HG03565 (cell line): Measurements from ENCODE around the gene PDE6C.
"Not testable (repeated sequence)": the region's sequence is repeated elsewhere in the genome, so short reads cannot be mapped to it uniquely, and the experiment has no call there.

Experiments used
- ATAC-seq: cut with Tn5 transposase; IDR thresholded peaks from one replicate; pipeline ENCODE4 v1.9.1; 2021; ENCODE audit warnings: mild to moderate bottlenecking, moderate library complexity; ENCODE audit not compliant: unreplicated experiment

PDE6C gene

DNA sequence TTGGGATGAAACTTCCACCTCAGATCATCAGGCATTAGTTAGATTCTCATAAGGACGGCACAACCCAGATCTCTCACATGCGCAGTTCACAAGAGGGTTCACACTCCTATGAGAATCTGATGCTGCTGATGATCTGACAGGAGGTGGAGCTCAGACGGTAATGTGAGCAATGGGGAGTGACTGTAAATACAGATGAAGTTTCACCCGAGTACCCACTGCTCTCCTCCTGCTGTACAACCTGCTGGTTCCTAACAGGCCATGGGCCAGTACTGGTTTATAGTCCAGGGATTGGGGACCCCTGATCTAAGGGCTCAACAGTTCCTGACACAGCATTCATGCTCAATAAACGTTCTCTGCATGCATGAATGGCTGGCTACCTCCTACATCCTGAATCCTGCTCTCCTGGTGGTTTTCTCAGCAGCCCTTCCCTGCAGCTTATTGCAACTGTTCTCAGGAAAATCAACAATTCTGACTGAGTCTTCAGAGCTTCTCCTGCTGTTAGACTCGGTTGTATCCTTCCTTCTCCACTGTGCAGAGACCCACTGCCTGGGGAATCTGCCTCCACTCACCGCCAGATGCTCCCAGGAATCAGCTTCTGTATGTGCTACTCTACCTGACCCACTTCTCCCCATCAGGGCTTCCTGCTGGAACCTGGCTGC lies 17.4 kb downstream of the PDE6C start:
- ATAC-seq: no peak

DNA sequence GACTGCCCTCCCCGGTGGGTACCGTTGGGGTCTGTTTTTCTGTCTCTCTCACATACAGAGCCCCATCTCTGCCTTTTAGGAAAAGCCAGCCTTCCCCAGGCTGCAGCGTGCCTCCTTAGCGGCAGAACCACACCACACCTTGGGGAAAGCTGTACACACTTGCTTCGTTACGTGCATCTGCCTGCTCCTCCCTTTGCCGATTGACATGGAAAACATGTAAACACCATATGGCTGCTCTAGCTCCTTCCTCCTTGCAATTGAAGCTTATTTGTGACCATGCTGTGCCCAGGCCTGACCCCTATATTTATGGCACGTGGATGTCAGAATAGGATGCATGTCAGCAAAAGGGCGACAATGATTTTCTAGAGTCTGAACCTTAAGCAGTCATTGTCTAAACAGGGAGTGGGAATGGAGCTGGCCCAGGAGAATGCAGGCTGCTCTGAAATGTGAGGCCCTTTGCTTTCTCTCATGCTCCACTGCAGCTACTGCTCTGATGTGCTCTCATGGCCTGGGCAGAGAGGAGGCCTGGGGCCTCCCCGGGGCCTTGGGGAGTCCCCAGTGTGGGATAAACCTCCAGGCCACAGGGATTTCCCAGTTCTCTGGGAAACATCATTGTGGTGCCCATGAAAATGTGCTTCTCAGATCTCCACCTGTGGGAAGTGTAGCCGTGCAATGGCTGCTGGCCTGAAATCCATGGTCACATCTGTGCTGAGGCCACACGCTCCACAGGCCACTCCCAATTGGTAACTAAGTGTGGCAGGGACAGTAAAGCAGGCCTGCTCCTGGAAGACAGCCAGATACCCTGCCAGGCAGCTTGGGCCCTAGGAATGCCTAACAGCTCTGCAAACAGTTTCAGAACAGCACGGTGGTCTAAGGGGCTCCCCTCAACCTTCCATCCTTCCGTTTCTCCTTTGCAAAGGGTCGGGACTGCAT lies 18.6 kb downstream of the PDE6C start:
- ATAC-seq: no peak

DNA sequence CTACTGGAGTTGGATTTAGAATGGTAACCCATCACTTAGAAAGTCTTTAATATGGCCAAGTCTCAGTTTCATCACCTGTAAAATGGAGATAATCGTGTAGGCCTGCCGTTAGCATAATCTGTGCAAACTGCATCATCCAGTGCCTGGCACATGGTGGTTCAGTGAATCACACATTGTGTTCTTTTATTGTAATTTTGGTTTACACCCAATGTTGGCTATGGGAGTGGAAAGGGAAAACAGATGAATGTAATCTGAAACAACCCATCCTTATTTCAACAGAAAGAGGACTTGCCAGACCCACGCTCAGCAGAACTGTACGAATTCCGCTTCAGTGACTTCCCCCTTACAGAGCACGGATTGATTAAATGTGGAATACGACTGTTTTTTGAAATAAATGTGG lies 27.5 kb downstream of the PDE6C start:
- ATAC-seq: no peak

DNA sequence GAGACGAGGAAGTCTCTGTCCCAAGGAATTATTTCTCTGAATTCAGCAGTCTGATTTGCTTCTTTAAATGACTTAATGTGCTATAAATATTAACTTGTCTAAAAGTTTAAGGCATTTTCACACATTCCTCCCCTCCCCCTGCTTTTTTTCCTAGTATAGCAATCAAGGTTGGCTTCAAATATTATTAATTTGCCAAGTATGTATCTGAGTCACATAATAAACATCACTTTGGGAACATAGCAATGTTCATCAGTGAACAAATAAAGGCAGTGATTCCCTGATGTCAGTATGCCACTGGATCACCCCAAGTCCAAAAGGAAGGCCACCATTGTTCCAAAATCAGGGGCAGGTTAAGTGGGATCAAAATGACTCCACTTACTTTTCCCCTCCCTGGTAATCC lies 40.5 kb downstream of the PDE6C start:
- ATAC-seq: no peak

DNA sequence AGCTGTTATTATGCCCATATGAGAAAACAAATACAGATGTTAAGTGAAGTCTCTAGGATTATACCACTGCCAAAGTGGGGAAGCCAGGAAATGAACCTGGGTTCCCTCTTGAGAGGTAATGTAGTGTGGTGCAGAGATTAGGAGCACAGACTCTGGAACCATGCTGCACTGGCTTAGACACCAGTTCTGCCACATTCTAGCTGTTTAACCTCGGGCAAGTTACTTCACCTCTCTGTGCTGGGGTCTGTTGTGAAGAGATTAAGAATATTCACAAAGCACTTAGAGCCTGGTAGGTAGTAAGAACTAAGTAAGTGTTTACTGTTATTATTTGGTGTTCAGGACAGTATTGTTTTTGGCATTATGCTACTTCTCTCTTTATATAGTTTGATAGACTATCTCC lies 41.9 kb downstream of the PDE6C start:
- ATAC-seq: no peak

DNA sequence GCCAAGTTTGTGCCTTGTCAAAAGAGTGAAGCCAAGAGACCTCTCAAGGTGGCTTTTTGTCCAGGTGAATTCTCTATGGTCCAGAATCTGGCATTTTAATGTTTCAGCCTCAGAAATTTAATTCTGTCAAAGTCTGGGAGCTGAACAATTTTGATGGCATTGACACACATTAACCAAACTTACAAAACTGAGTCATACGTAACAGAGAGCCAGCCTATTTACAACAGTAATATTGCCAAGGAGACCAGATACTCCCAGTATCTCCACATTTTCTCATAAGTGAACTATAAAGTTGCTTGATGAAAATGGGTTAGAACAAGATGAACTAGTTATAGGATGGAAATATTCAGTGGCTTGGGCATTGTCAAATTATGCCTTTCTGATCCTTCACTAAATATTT lies 43.8 kb downstream of the PDE6C start:
- ATAC-seq: no peak

DNA sequence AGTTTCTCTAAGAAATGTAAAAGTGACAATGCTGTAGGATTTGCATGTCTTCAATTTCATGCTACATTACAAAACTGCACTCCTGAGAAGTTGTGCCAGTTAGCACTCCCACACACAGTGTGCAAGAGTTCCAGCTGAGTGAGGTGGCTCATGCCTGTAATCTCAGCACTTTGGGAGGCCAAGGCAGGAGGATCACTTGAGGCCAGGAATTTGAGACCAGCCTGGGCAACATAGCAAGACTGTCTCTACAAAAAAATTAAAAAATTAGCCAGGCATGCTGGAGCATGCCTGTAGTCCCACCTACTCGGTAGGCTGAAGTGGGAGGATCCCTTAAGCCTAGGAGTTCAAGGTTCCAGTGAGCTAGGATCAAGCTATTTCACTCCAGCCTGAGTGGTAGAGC lies 45.4 kb downstream of the PDE6C start:
- ATAC-seq: no peak

DNA sequence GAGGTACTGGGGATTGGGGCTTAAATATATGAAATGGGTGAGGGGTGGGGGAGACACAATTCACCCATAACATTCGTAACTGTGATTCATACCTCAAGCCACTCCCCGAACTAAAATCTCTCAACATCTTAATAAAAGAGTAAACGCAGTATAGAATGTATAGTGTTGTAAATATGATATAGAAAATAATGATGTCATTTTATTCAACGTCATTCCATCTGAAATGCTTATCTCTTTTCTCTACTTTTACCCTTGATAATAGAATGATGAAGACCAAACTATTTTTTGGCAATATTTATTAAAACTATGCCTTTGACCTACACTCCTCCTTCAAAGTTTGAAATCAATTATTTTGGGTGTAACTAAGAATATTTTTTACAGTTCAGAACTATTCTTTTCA lies 53.7 kb downstream of the PDE6C start:
- no peak for ATAC-seq

DNA sequence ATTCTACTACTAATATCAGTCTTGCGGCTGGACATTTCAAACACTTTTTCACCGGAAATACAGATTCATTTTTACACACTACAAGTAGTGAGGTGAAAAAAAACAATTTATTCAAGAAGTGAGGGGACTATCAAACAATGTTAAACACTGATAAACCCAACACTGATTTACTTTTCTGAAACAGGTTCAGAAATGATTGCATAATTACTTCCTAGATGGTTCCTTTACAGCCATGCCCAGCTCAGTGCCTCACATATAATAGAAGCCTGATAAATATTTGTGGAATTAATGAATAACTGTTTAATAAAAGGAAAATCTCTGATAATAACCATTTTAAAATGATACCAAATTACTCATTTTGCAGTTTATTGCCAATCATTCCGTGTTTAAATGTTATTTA lies 55.5 kb downstream of the PDE6C start:
- ATAC-seq: no peak

DNA sequence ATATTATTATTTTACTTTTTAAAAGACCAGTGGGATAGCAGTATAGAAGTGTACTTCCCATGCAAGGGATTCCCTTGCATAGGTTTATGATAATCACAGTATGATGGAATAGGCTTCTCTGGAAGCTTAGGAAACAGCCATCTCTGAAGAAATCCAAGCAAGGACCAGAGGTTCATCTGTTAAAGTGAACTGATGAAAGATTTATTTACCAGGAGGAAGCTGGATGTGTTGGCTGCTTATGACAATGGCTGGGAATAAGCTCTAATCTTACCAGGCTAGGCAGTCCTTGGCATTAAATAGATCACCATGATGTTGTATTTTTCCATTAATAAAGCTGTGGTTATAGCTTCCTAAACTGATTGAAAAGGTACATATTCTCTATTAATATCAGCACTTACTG lies 58.0 kb downstream of the PDE6C start:
- no peak for ATAC-seq

DNA sequence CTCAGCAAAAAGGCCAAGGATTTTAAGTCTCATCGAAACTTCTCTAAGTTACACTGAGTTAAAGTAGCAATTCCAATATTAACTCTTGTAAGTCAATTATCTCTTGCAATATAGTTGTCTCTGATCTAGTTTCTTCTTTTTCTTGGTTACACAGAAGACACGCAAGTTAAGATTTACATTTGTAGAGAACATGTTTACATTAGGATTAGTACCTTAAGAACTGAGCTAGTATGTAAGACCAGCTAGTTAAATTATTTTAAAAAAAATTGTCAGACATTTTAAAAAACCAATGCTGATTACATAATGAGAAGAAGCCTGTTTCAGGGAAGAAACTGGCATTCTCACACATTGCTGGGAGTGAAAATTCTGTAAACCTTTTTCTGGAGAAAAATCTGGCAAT lies 58.7 kb downstream of the PDE6C start:
- ATAC-seq: no peak

DNA sequence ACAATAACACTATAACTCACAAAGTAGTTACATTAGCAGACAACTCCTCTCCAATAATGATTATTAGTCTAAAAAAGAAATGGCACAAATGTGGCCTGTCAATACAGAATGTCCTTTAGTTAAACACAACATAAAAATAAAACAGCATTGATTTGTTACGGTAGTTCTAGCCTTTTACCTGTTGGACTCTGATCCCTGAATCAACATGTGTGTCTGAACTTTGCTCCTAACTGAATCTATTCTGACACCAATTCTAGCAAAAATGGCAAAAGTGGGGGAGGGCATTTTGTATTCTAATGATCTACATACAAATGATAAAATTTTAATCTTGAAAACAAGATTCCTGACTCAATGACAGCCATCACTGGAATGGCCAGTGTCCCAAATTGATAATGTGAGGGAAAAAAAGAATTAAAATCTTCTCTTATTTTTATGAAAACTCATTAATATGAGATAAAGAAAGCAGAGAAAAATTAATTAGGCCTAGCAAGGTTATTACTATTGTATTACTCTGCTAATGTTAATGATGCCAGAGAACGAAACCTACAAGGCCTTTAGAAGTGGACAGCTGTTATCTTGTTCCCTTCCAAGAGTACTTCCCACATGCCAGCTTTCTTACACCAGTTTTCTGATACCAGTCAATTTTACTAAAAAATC lies 59.8 kb downstream of the PDE6C start:
- ATAC-seq: no peak

DNA sequence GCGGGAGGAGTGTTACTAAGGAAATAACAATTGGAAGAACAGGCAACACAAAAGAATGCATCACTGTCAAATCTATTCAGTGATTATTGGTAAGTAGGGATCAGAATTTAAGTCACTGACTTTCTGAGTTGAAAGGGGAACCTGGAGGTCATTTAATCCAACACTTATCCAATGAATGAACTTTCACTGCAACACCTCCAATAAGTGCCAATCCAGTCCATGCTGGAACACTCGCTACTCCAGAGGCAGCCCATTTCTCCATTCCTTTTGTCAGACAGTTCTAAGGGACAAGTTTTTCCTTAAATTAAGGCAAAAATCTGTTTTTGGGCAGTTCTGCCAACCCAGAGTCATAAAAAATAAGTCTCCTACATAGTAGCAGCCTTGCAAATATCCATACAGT lies 60.6 kb downstream of the PDE6C start:
- no peak for ATAC-seq

DNA sequence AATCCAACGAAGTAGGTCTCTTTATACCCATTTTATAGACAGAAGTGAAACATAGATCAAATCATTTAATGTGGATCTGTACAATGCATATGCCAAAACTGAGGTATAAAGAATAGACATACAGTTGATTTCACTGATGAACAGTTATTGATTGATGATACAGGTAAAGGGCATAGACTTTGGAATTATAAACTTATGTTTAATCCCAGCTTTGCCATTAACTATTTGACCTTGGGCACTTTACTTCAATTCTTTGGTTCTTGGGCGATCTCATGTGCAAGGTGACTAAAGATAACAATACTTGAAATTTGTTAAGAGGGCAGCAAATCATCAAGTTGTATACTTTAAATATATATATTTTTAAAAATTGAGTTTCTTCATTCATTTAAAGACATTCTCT lies 61.5 kb downstream of the PDE6C start:
- ATAC-seq: no peak

DNA sequence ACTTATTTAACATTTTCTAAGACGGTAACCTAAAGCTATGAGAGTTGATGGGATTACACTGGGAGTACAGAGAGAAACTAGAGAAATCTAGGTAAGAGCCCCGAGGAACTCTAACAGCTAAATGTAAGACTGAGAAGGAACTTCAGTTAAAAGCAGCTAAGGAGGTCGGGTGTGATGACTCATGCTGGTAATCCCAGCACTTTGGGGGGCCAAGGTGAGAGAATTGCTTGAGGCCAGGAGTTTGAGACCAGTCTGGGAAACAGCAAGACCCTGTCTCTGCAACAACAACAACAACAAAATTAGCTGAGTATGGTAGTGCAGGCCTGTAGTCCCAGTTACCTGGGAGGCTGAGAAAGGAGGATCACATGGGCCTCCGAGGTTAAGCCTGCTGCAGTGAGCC lies 66.0 kb downstream of the PDE6C start:
- ATAC-seq: no peak

DNA sequence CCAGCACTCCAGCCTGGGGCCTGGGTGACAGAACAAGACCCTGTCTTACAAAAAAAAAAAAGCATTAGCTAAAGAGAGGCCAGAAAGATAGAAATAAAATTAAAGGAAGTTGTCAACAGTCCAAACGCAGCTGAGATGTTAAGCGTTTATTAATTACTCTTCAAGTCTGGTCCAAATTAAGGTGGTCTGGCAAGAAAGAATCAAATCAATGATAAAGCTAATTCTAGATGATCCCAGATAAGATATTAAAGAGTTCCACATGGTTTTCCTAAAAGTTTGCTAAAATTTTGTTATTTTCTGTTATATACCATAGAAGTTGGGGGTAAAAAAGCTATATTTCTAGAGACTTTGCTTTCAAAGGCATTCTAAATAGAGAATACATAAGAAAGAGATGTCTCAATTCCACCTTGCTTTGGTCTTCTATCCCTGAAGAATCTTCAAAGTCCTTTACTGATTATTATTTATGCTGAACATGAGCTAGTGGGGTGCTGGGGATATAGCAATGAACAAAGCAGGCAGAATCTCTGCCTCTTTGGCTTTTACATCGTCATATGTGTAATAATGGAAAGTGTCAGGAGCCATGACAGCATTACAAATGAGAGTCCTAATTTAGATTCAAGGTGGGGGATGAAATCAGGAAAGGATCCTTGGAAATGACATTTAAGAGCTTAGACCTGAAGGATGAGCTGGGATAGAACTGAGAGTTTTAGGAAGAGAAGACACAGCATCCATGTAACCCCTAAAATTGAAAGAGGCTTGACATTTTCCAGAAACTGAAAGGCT lies 66.7 kb downstream of the PDE6C start:
- ATAC-seq: no peak

DNA sequence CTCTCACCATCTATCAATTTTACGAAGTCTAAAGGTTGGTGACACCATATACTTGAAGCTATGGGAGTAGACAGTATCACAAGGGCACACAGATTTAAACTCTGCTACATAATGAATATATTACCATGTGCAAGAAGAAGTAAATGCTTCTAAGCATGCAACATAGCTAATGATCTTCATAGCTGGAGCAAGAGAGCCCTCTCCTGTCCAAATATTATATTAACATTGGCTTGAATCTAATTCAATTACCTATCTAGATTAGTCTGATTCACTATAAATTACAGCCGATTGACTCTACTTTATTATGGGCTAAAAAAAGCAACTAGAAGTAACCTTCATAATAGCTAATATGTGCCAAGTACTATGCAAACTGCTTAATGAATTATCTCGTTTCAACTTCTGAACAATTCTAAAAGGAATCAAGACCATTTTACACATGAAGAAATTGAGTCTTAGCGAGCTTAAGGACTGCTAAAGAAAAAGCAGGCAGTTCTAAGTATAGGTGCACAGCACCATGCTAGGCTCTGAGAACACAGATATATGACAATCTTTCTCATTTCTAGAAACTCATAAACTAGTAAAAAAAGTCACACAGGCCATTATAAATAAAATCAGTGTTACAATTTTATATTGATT lies 68.2 kb downstream of the PDE6C start:
- ATAC-seq: no peak

DNA sequence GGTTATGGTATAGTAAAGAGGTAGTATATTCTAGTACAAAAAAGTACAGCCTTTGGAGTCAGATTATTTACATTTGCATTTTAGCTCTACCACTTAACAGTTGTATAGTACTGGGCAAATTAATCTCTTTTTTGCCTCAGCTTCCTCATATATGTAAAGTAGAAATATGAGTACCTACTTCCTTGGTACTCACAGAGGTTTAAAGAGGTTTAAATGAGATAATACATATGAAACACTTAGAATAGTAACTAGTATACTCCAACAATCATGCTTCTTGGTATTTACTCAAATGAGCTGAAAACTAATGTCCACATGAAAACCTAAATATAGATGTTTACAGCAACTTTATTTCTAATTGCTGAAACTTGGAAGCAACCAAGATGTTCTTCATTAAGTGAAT lies 75.4 kb downstream of the PDE6C start:
- no peak for ATAC-seq

DNA sequence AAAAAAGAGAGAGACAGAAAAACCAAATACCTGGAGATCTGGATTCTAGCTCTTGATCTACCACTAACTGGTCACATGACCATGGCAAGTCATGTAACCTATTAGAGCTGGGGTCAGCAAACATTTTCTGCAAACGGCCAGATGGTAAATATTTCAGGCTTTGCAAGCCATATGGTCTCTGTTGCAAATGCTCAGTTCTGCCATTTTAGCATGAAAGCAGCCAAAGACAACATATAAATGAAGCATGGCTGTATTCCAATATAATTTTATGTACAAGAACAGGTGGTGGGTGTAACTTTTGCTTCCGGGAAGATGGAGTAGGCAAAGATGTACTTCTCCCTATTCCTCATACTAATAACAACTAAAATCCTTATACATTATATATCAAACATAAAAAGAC lies 83.4 kb downstream of the PDE6C start:
- ATAC-seq: no peak

DNA sequence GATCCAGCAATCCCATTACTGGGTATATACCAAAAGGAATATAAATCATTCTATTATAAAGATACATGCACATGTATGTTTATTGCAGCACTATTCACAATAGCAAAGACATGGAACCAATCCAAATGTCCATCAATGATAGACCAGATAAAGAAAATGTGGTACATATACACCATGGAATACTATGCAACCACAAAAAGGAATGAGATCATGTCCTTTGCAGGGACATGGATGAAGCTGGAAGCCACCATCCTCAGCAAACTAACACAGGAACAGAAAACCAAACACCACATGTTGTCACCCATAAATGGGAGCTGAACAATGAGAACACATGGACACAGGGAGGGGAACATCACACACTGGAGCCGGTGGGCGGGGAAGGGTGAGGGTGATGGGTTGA lies 84.2 kb downstream of the PDE6C start:
- ATAC-seq: not testable (repeated sequence)

DNA sequence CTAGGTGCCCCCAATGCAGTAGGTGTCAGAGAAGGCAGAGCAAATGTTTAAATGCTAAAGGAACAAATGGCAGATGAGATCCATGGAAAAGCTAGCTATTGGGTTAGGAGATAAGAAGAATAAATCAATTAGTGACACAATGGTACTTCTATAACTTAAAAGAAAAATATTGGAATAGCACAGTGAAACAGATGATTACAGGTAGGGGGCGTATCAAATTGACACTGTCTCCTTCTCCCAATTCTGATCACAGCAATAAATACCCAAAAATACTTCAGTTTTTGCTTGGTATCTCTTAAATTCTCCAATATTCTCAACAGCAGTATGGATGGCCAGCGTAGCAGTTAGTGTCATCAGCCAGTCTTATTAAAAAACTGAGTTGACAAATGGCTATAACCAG lies 84.9 kb downstream of the PDE6C start:
- ATAC-seq: no peak
